Choroid plexus epithelial cell (primary cell): ENCODE measurements around the gene COL18A1.
"Not testable (repeated sequence)": the region's sequence is repeated elsewhere in the genome, so short reads cannot be mapped to it uniquely, and the experiment has no call there.

ENCODE experiments used
- DNase-seq: peaks from one replicate; pipeline ENCODE4 v3.0.0-alpha.2; 2010; ENCODE audit warnings: low read depth
- H3K4me3 ChIP-seq: 2 replicates; pipeline ENCODE4 v1.5.1; 2011; ENCODE audit warnings: low read depth, mild to moderate bottlenecking, control low read depth, low read length, moderate library complexity
- CTCF ChIP-seq: conservative IDR thresholded peaks from 2 replicates; pipeline ENCODE4 v1.5.1; 2011; ENCODE audit warnings: low read depth, mild to moderate bottlenecking, control low read depth, inconsistent platforms, low read length, moderate library complexity

Gene COL18A1

DNA sequence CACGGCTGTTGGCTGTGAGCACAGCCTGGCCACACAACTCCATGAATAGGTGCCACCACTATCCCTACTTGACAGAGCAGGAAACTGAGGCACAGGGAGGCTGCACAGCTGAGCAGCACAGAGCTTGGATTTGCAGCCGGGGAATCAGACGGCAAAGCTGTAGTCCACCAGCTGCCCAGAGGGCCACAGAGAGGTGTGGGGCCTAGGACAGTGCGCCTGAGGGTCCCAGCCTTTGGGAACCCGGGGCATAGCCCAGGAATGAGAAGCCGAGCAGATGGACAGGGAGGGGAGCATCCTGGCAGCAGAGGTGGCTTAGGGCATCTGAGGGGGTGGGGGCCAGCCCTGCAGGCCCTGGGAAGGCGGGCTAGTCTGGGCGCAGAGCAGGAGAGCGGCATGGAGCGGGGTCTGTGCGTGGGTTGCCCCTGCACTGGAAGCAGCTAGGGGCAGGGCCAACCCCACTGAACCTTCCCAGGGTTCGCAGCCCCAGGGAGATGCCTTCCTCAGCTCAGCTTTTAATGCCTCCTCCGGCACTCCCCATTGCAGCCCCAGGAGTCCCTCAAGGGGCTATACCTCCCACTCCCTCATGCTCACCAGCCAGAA lies 46.2 kb upstream of the COL18A1 start:
- TF ChIP-seq CTCF, result no peak
- no peak overlapping the region for H3K4me3 ChIP-seq
- no peak for DNase-seq

DNA sequence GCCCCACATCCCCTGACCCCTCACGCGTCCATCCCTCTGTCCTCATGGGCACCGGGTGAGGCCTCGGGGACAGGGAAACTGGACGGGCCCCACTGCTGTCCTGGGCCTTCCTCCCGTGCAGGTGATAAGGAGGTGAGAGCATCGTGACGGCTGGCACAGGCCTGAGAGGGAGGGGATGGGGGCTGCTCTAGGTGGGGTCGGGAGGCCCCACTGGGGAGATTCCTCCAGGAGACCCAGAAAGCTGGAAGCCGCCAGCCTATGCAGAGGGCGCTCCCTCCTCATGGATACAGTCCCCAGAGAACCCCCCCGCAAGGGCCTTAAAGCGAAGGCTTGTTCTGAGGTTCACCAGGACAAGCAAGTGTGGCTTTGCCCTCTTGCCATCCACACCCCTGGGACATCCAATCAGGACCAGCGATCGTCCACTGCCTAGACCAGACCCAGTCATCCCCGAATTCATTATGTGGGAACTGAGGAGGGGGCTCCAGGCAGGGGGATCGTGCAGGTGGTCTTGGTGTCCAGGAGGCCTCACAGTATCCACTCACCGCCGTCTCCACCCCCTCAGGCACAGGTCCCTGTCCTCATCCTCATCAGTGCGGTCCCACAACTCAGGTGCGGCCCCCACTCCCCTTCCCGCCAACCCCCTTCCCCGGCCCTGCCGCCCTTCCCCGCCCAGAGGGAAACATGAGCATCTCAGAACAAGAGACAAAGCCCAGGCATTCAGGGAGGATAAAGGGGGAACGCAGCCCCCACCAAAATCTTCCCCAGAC lies 45.3 kb upstream of the COL18A1 start:
- TF ChIP-seq CTCF, result no peak
- no peak overlapping the region for H3K4me3 ChIP-seq
- no peak for DNase-seq

GRCh38 chr21:45361033-45361997 lies 43.6 kb upstream of the COL18A1 start:
- no peak for TF ChIP-seq CTCF

DNA sequence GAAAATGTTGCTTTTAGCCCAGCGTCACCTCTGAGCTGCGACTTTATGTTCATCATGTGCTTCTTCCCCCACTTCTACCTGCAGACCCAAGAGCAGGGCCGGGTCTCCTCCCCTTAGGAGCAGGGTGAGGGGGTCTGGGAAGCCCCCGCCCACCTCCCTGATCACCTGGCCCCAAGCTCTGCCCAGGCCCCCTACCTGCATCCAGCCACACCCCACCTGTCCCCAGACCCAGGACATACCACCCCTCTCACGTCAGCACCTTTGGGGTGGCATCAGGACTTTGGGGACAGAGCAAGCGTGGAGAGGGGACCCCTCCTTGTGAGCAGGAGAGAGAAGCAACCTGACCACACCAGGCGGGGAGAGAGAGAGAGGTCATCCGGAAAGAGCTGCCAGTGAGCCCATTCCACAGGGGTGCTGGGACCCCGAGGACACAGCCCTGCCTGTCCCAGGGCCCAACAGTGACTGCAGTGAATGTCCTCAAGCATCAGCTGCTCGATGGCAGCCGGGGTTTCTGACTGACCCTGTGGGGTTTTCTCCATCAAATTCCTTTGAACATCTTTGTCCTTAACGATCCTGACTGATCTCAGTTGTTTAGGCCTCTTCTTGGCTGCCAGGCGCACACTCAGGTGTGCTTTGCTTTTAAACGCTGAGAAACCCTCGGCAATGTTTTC lies 42.8 kb upstream of the COL18A1 start:
- no peak for TF ChIP-seq CTCF
- no peak for DNase-seq
- H3K4me3 ChIP-seq, result no peak overlapping the region

More at GRCh38 chr21:45361033-45361997, 43.6 kb upstream of the COL18A1 start:
- DNase-seq, result no peak
- H3K4me3 ChIP-seq, result no peak overlapping the region

GRCh38 chr21:45362748-45363145 lies 42.2 kb upstream of the COL18A1 start:
- TF ChIP-seq CTCF, result no peak
- H3K4me3 ChIP-seq, result no peak overlapping the region
- no peak for DNase-seq

DNA sequence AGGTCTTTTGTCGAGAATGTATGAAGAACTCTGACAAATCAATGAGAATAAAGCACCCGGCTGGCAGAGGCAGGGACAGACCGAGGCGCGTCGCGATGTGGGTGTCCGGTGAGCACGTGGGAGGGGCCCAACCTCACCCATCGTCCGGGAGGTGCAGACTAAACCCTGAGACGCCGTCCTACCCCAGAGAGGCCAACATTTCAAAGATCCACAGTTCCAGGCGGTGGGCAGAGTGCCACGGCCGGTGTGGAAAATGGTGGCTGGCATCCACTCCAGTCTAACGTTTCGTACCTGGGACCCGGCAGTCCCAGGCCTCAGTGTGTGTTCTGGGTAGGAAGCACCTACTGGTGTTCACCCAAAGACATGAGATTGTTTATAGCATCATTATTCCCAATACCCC lies 41.7 kb upstream of the COL18A1 start:
- DNase-seq, H3K4me3 ChIP-seq: not testable (repeated sequence)
